B cell (primary cell): Measurements from ENCODE around the gene NKX2-2. TPM values are rescaled to one million over a fixed set of nuclear protein-coding genes. Genes with fewer than 3 reads are reported as not detected.

ENCODE experiments used
- ATAC-seq: fragments of 200-7000 bp; cut with Tn5 transposase; one replicate; pipeline ENCODE4 v1.10.0; 2021; ENCODE audit warnings: low read depth, mild to moderate bottlenecking, moderate number of reproducible peaks, moderate library complexity
- CTCF ChIA-PET: fragments of 350-600 bp; sonication (Branson Sonifier 250); formaldehyde crosslinking; loops from one replicate; lab custom pipeline; 2021; ENCODE audit warnings: antibody characterized with exemption, inconsistent platforms; lab: Charles Lee
- POLR2A ChIA-PET: fragments of 350-600 bp; sonication (Branson Sonifier 250); formaldehyde crosslinking; loops from one replicate; lab custom pipeline; 2021; ENCODE audit warnings: antibody characterized with exemption; lab: Charles Lee
- DNase-seq: peaks from one replicate; pipeline ENCODE4 v3.0.0; 2013
- H2AFZ ChIP-seq: 2 replicates; pipeline ENCODE4 v1.6.1; 2012; ENCODE audit warnings: mild to moderate bottlenecking, low read depth, low read length; ENCODE audit not compliant: insufficient read depth, poor library complexity, severe bottlenecking
- H3K27ac ChIP-seq, 2 donors: 1 replicate in 1 of 2; 2 replicates in 1 of 2; pipeline ENCODE4 v1.5.1; 2012 to 2013; ENCODE audit warnings: low read length in 2 of 2, mild to moderate bottlenecking in 2 of 2, moderate library complexity in 1 of 2
- H3K27me3 ChIP-seq, 4 experiments: fragments of 200-600 bp in 1 of 4; sonication (generic) in 1 of 4; replicated peaks in 1 of 4; 1 replicate in 2 of 4; 2 replicates in 2 of 4; pipeline versions ENCODE4 v1.6.1 to v1.7.0; 2013 to 2016; ENCODE audit warnings: low read length in 3 of 4, mild to moderate bottlenecking in 2 of 4, mixed read lengths in 1 of 4, moderate library complexity in 1 of 4; ENCODE audit not compliant: insufficient read depth in 4 of 4, control insufficient read depth in 3 of 4; ENCODE audit errors: control extremely low read depth in 1 of 4
- H3K36me3 ChIP-seq, 2 experiments: replicated peaks in 1 of 2; 1 replicate in 1 of 2; 2 replicates in 1 of 2; pipeline versions ENCODE4 v1.6.1 to v1.7.1; 2013; ENCODE audit warnings: low read length in 1 of 2; ENCODE audit not compliant: insufficient read depth in 2 of 2, control insufficient read depth in 1 of 2; ENCODE audit errors: control extremely low read depth in 1 of 2, extremely low read depth in 1 of 2
- H3K4me1 ChIP-seq, 2 donors: fragments of 200-600 bp in 1 of 2; sonication (generic) in 1 of 2; 1 replicate in 1 of 2; 2 replicates in 1 of 2; pipeline versions ENCODE4 v1.5.1 to v1.6.1; 2013 to 2017; ENCODE audit warnings: low read length in 2 of 2; ENCODE audit not compliant: control insufficient read depth in 2 of 2, insufficient read depth in 2 of 2
- H3K4me2 ChIP-seq: replicated peaks from 2 replicates; pipeline ENCODE3; 2012; ENCODE audit warnings: mild to moderate bottlenecking, low read depth, low read length; ENCODE audit not compliant: poor library complexity, severe bottlenecking
- H3K4me3 ChIP-seq, 5 experiments: fragments of 200-600 bp in 1 of 5; sonication (generic) in 1 of 5; 1 replicate in 3 of 5; 2 replicates in 2 of 5; pipeline versions ENCODE4 v1.5.1 to v1.7.0; 2011 to 2016; ENCODE audit warnings: low read length in 4 of 5, mild to moderate bottlenecking in 4 of 5, low read depth in 2 of 5, control low read depth in 1 of 5, moderate library complexity in 1 of 5; ENCODE audit not compliant: insufficient read depth in 1 of 5; ENCODE audit errors: control extremely low read depth in 1 of 5, extremely low read depth in 1 of 5
- H3K79me2 ChIP-seq: fragments of 200-600 bp; sonication (generic); one replicate; pipeline ENCODE4 v1.6.0; 2016; ENCODE audit warnings: low read length; ENCODE audit not compliant: control insufficient read depth, insufficient read depth
- H3K9ac ChIP-seq: fragments of 200-600 bp; sonication (generic); 2 replicates; pipeline ENCODE4 v1.6.1; 2017; ENCODE audit warnings: mild to moderate bottlenecking, low read length, moderate library complexity
- H3K9me3 ChIP-seq, 3 donors: one replicate each; pipeline versions ENCODE4 v1.6.1 to v1.7.1; 2013; ENCODE audit warnings: low read length in 2 of 3; ENCODE audit not compliant: control insufficient read depth in 2 of 3, insufficient read depth in 1 of 3; ENCODE audit errors: control extremely low read depth in 1 of 3
- H4K20me1 ChIP-seq: 2 replicates; pipeline ENCODE4 v1.6.0; 2012; ENCODE audit warnings: mild to moderate bottlenecking, low read length; ENCODE audit not compliant: insufficient read depth, control insufficient read depth, poor library complexity, severe bottlenecking
- H3K27ac Mint-ChIP-seq: one replicate; pipeline ENCODE4 v1.8.0; 2021; ENCODE audit warnings: mixed read lengths
- H3K27me3 Mint-ChIP-seq: one replicate; pipeline ENCODE4 v1.8.0; 2021; ENCODE audit warnings: mixed read lengths
- H3K4me1 Mint-ChIP-seq: one replicate; pipeline ENCODE4 v1.8.0; 2021; ENCODE audit warnings: mixed read lengths
- H3K4me3 Mint-ChIP-seq: one replicate; pipeline ENCODE4 v1.8.0; 2021; ENCODE audit warnings: mixed read lengths
- H3K9me3 Mint-ChIP-seq: one replicate; pipeline ENCODE4 v1.8.0; 2022; ENCODE audit warnings: mixed read lengths; ENCODE audit not compliant: insufficient read depth
- CTCF ChIP-seq: fragments of 200-600 bp; IDR thresholded peaks from one replicate; pipeline ENCODE4 v1.8.0; 2022; ENCODE audit warnings: antibody characterized with exemption, mild to moderate bottlenecking
- EZH2 ChIP-seq: IDR thresholded peaks from 2 replicates; pipeline ENCODE4 v1.6.1; 2012; ENCODE audit warnings: borderline replicate concordance, low read depth, mild to moderate bottlenecking, moderate library complexity, low read length; ENCODE audit not compliant: insufficient read depth, poor library complexity, severe bottlenecking
- WGBS: methylation state at CpG from one replicate; pipeline ENCODE4 v1.1.5; 2013; ENCODE audit warnings: missing lambda C conversion rate; ENCODE audit not compliant: insufficient coverage; 5-methylcytosine and 5-hydroxymethylcytosine counted together
- intact Hi-C: fragments of 100-400 bp; cut with micrococcal nuclease; formaldehyde crosslinking; loops from one replicate; pipeline ENCODE4 v1.10.0; 2022
- polyA plus RNA-seq: library from polyadenylated mRNA; depleted of rRNA; stranded (reverse); fragments of >200 nt; gene quantifications from 2 replicates; pipeline ENCODE4 v1.2.3, GENCODE V29; 2012
- total RNA-seq, 2 donors: library from RNA; stranded (reverse); fragments of 120-200 nt in 1 of 2; gene quantifications; 1 replicate in 1 of 2; 2 replicates in 1 of 2; pipeline versions ENCODE4 v1.2.3 to v1.2.4, GENCODE V29; 2013 to 2022

NKX2-2 gene
- total and polyA plus RNA-seq, 2 donors (not counting 1 experiment from before 2014, with no cell fraction given): not detected

GRCh38 chr20:21507400-21508229 is 6.2 kb downstream of the NKX2-2 start:
- Histone ChIP-seq H3K27me3 (peaks cover 0 to 83% (median 47%) of the 10 kb centered on the region in 4 experiments), H3K4me2 (no peak overlapping the region), H3K79me2 (no peaks in the 10 kb centered on the region), H3K9me3 (peaks cover 0 to 38% (median 0%) of the 10 kb centered on the region in 3 donors), H3K4me3 (no peak overlapping the region), H3K27ac (no peak overlapping the region), H4K20me1 (no peaks in the 10 kb centered on the region), H2AFZ (no peak overlapping the region), H3K4me1 (peaks cover 42 to 43% of the 10 kb centered on the region in 2 donors), H3K9ac (no peak overlapping the region), H3K36me3 (no peaks in the 10 kb centered on the region)
- Mint-ChIP-seq H3K27me3 (peaks cover 69% of the 10 kb centered on the region), H3K9me3 (no peaks in the 10 kb centered on the region), H3K4me1 (peaks cover 37% of the 10 kb centered on the region), H3K27ac (no peak overlapping the region), H3K4me3 (no peak overlapping the region)
- WGBS: 18% methylated on average over 42 of the region's 44 CpGs
- intact Hi-C loops: loop anchor here (5.0 kb wide), 2 partner anchors 110 to 1425 kb away; partner anchors contain the start of gene NKX2-4
- ChIA-PET CTCF (interaction anchor here (0.6 to 4.0 kb wide), 6 partner anchors 13 to 648 kb away, joined by 3 to 76 read pairs (median 4); no protein-coding TSS in a partner anchor), POLR2A (no interaction called here)
- DNase-seq: peak; percentile 12
- no peak for TF ChIP-seq CTCF
- TF ChIP-seq EZH2: no peak
- no peak for ATAC-seq
